GM19025 (cell line): ENCODE results near the gene LAYN.

Source experiments
- ATAC-seq: cut with Tn5 transposase; IDR thresholded peaks from one replicate; pipeline ENCODE4 v1.9.1; 2021; ENCODE audit warnings: mild to moderate bottlenecking, low read depth, moderate library complexity; ENCODE audit not compliant: unreplicated experiment

Gene LAYN

GRCh38 chr11:111560800-111561199 lies 20.3 kb downstream of the LAYN start:
- ATAC-seq = no peak

- no peak for ATAC-seq
Measured at GRCh38 chr11:111561306-111561705, 20.8 kb downstream of the LAYN start.

DNA sequence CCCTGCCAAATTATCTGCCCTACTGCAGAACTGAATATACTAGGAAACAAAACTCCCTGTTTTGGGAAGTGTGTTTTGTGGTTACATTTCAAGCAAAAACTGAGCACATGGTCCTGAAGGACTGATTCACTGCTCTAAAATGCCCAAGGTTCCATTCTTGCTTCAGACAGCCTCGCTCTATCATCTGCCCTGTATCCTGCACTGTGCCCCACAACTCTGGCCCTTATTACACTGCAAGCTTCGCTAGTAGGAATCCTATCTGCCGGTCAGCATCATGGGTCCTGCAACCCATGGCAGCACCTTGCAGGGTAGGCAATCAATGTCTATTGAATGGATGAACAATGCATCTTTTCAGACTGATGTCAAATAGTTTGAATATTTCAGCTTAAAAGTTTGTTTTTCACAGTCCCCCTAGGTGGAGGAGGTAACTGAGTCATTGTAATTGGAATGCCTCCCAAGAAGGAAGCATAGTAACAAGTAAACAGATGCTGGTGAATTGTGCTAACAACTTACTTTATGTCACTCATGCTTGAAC lies 21.3 kb downstream of the LAYN start:
- no peak for ATAC-seq

DNA sequence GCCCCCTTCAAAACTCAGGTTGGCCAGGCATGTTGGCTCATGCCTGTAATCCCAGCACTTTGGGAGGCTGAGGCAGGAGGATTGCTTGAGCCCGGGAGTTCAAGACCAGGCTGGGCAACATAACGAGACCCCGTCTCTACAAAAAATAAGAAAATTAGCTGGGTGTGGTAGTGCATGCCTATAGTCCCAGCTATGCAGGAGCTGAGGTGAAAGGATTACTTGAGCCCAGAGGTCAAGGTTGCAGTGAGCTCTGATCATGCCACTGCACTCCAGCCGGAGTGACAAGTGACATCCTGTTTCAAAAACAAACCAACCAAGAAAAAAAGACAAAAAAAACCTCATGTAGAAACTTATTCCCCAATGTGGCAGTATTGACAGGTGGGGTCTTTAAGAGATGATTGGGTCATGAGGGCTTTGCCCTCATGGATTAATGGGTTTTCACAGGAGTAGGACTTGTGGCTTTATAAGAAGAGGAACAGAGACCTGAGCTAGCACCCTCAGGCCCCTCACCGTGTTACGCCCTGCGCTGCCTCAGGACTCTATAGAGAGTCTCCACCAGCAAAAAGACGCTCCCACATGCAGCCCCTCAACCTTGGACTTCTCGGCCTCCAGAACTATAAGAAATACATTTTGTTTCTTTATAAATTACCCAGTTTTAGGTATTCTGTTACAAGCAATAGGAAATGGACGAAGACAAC lies 22.3 kb downstream of the LAYN start:
- no peak for ATAC-seq

- no peak for ATAC-seq
Measured at GRCh38 chr11:111565114-111565720, 24.7 kb downstream of the LAYN start.

GRCh38 chr11:111566324-111566723 lies 25.8 kb downstream of the LAYN start:
- no peak for ATAC-seq

DNA sequence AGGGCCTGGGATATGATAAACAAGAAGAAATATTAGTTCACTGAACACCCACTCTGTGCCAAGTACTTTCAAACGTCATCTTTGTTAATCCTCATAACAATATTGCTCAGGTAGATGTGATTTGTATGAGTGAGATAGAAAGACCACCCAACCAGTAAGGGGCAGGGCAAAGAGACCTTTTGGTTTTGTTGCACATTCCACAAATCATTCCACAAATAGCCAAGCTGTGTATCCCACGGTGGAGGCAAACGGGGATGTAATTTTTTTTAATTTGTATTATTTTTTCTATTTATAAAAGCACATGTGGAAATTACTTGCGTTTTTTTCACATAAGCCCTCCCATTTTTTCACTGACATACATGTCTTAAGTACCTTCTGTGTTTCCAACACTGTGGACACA lies 29.0 kb downstream of the LAYN start:
- ATAC-seq = no peak

GRCh38 chr11:111570796-111571195 lies 30.3 kb downstream of the LAYN start:
- ATAC-seq = no peak

DNA sequence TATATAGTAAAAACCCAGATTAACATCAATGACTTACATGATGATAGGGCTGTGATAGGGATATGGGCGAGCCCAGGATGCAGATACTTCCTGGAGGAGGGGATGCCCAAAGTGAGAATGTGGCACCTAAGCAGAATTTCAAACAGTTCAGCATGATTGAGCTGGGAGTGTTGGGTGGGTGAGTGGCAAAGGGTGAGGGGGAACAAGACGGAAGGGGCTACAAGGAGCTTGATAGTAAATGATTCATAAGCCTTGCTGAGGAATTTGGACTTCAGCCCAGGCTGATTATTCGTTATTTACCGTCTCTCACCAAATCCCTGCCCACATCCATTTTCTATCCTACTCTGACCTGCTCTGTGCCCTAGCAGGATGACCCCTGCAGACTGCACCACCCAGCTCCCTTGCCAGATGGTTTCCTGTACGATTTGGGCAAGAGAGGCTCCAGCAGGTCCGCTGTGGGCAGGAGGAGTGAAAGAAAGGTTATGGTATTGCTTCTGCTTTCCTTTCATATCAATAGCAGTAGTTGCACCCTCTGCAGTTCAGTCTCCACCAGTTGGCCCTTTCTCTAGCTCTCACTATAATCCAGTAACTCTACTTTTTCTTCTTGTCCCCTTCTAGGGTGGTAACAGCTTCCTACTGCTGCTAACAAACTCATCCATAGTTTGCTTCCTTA lies 31.4 kb downstream of the LAYN start:
- no peak for ATAC-seq

GRCh38 chr11:111572581-111572980 lies 32.1 kb downstream of the LAYN start:
- ATAC-seq = no peak

DNA sequence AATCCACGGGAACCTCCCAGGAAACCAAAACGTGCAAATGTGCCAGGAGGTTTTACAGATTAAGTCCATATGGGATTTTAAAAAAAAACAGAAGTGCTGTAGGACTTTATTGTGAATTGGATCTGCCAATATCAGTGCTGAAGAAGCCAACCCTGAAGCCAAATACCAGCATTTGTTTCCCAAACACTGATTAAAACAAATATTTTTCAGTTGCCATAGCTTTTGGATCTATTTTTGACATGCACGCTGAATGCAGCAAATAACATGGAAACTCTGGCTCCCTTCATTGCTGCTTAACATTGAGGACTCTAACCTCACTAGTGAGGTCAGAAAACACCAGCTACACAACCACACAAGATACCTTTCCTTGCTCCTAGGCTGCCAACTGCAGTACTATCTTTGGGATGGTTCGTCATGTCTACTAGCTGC lies 33.3 kb downstream of the LAYN start:
- ATAC-seq = no peak

- no peak for ATAC-seq
Measured at GRCh38 chr11:111574373-111575225, 34.1 kb downstream of the LAYN start.

DNA sequence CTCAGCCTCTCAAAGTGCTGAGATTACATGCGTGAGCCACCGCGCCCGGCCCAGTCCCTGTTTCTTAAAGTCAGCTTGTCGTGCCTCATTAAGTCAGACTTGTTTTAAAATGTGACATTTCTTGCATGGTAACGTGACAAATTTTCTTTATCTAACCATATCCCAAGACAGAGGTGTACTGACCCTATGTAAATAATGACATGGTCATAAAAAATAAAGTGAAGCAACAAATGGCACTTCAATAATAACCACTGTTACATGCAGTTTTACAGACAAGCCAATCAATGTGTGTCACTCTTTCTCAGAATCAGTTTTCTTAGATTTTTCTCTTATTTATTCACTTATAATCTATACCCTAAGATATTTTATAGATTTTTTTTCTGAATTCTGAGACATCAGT lies 35.2 kb downstream of the LAYN start:
- no peak for ATAC-seq

- ATAC-seq = no peak
Measured at GRCh38 chr11:111577821-111578220, 37.3 kb downstream of the LAYN start.

DNA sequence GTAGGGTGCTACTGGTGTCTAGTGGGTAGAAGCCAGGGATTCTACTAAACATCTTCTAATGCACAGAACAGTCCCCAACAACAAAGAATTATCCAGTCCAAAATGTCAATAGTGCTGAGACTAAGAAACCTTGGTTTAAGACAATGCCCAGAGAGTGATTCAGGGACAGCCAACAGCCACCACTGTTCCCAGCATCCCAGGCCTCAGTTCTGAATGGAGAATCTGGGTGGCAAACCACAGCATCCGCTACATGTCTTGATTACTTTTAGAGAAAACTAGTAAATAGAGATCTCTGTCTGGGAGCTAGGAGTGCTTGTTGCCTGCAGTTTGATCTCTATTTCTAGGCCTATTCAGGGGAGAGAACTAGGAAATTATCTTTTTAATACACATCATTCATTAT lies 40.8 kb downstream of the LAYN start:
- no peak for ATAC-seq

DNA sequence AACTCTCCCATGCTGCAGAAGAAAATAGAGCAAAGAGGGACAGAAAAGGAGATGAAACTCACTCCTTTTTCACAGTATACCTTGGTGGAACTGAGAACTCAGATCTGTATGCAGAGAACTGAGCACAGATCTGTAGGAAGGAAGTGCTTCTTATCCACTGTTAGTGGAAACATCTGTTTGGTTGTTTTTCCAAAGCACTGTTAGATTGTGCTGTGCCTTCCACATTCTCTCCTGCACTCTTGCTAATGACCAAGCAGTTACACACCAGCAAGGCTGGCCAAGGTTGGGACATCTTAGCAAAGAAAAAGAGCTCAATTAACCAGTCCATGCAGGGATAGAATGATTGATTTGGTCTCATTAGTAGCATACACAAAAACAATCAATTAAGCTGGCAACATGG lies 41.6 kb downstream of the LAYN start:
- ATAC-seq = no peak

DNA sequence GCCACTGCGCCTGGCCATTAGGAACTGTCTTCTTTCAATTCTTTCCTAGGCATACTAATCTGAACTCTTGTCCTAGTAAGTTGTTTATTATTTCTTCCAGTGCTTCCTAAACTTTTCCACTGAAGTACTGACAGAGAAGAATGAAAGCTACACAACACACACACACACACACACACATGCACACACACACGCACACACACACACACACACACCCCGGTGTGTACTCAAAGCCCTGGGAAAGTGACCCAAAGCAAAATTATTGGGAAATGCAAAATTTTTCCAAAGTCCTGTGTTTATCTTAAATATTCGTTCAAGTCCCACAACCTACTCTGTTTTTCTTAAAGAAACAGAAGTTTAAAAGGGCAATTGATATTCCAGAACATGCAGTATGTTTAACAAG lies 42.4 kb downstream of the LAYN start:
- no peak for ATAC-seq

DNA sequence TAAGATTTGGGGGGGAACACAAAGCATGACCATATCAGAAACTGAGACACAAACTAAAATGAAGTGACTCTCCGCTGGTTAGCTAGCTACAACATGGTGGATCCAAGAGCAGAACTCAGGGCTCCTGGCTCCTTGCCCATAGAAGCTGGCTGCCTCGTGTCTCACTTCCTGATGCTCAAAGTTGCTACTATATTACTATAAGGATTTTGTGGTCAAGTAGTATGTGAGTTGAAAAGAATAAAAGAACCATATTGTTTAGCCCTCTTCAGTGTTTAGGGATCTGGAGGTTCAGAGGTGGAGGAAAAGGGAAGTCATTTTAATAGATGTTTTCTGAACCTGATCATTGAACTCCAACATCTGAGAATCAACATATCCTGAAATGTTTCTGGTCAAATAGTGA lies 44.9 kb downstream of the LAYN start:
- no peak for ATAC-seq

GRCh38 chr11:111586388-111586831 lies 45.9 kb downstream of the LAYN start:
- ATAC-seq = no peak

GRCh38 chr11:111589114-111589513 lies 48.6 kb downstream of the LAYN start:
- ATAC-seq = no peak
